ENCODE measurements around the gene OPCML. TPM values are rescaled to one million over a fixed set of nuclear protein-coding genes. Genes with fewer than 3 reads are reported as not detected.

The OPCML gene
- total RNA-seq, 4 donors from 2014 or later = 0.15 TPM; not detected in 3

- no peaks in the 10 kb centered on the region for H3K27me3 ChIP-seq
- no peaks in the 10 kb centered on the region for H3K4me1 ChIP-seq
- TF ChIP-seq CTCF (IDR thresholded peaks at IDR 0.05) = no peak
- TF ChIP-seq POLR2AphosphoS5 (IDR thresholded peaks at IDR 0.05) = no peak
- no peak for TF ChIP-seq EP300 (IDR thresholded peaks at IDR 0.05)
- no peak for TF ChIP-seq POLR2A (IDR thresholded peaks at IDR 0.05)
- WGBS = 31% methylated on average over 4 of the region's 4 CpGs
- H3K9me3 ChIP-seq = no peaks in the 10 kb centered on the region
- H3K4me3 ChIP-seq = no peak overlapping the region
- DNase-seq (ENCODE audit: low spot score in 2 of 2) = no peak
- no peaks in the 10 kb centered on the region for H3K36me3 ChIP-seq
- no peak overlapping the region for H3K27ac ChIP-seq
These were observed 908.8 kb downstream of the OPCML start for GRCh38 chr11:132623511-132623910.

GRCh38 chr11:132621976-132622580 lies 910.2 kb downstream of the OPCML start:
- Histone ChIP-seq H3K4me3 (no peak overlapping the region), H3K4me1 (no peaks in the 10 kb centered on the region), H3K36me3 (no peaks in the 10 kb centered on the region), H3K9me3 (no peaks in the 10 kb centered on the region), H3K27ac (no peak overlapping the region), H3K27me3 (no peaks in the 10 kb centered on the region)
- TF ChIP-seq POLR2A (IDR thresholded peaks at IDR 0.05) (no peak), EP300 (IDR thresholded peaks at IDR 0.05) (no peak), CTCF (IDR thresholded peaks at IDR 0.05) (no peak), POLR2AphosphoS5 (IDR thresholded peaks at IDR 0.05) (no peak)
- 89% methylated on average over 6 of the region's 6 CpGs for WGBS
- no peak for DNase-seq (ENCODE audit: low spot score in 2 of 2)

- Histone ChIP-seq H3K27me3 (no peaks in the 10 kb centered on the region), H3K27ac (no peak overlapping the region), H3K9me3 (no peaks in the 10 kb centered on the region), H3K36me3 (no peaks in the 10 kb centered on the region), H3K4me1 (no peaks in the 10 kb centered on the region), H3K4me3 (no peak overlapping the region)
- WGBS = 83% methylated on average over 2 of the region's 2 CpGs
- DNase-seq (ENCODE audit: low spot score in 2 of 2) = no peak
- no peak for TF ChIP-seq EP300 (IDR thresholded peaks at IDR 0.05)
- TF ChIP-seq POLR2A (IDR thresholded peaks at IDR 0.05) = no peak
- TF ChIP-seq CTCF (IDR thresholded peaks at IDR 0.05) = no peak
- TF ChIP-seq POLR2AphosphoS5 (IDR thresholded peaks at IDR 0.05) = no peak
These were observed 911.9 kb downstream of the OPCML start for GRCh38 chr11:132620423-132620822.

- H3K27me3 ChIP-seq = no peaks in the 10 kb centered on the region
- H3K4me1 ChIP-seq = no peaks in the 10 kb centered on the region
- no peak for DNase-seq (ENCODE audit: low spot score in 2 of 2)
- H3K9me3 ChIP-seq = no peaks in the 10 kb centered on the region
- 79% methylated on average over 4 of the region's 4 CpGs for WGBS
- no peak for TF ChIP-seq EP300 (IDR thresholded peaks at IDR 0.05)
- no peak for TF ChIP-seq CTCF (IDR thresholded peaks at IDR 0.05)
- TF ChIP-seq POLR2A (IDR thresholded peaks at IDR 0.05) = no peak
- no peak for TF ChIP-seq POLR2AphosphoS5 (IDR thresholded peaks at IDR 0.05)
- no peaks in the 10 kb centered on the region for H3K36me3 ChIP-seq
- no peak overlapping the region for H3K27ac ChIP-seq
- H3K4me3 ChIP-seq = no peak overlapping the region
These were observed 921.5 kb downstream of the OPCML start for GRCh38 chr11:132610791-132611190.

GRCh38 chr11:132610216-132610615 lies 922.1 kb downstream of the OPCML start:
- TF ChIP-seq EP300 (IDR thresholded peaks at IDR 0.05) (no peak), POLR2AphosphoS5 (IDR thresholded peaks at IDR 0.05) (no peak), POLR2A (IDR thresholded peaks at IDR 0.05) (no peak), CTCF (IDR thresholded peaks at IDR 0.05) (no peak)
- Histone ChIP-seq H3K4me3 (no peak overlapping the region), H3K4me1 (no peaks in the 10 kb centered on the region), H3K27ac (no peak overlapping the region), H3K36me3 (no peaks in the 10 kb centered on the region), H3K9me3 (no peaks in the 10 kb centered on the region), H3K27me3 (no peaks in the 10 kb centered on the region)
- DNase-seq (ENCODE audit: low spot score in 2 of 2) = no peak
- 74% methylated on average over 8 of the region's 8 CpGs for WGBS

Measured in suprapubic skin (tissue), 4 donors.